Cardiac fibroblast (primary cell): ENCODE results near the gene NPIPA7.
"Not testable (repeated sequence)": the region's sequence is repeated elsewhere in the genome, so short reads cannot be mapped to it uniquely, and the experiment has no call there.

Experiments used
- DNase-seq, 2 donors: peaks; one replicate each; pipeline versions ENCODE4 v3.0.0 to v3.0.0-alpha.2; 2010; ENCODE audit warnings: low read depth in 2 of 2
- H3K4me3 ChIP-seq, 2 donors: replicated peaks in 1 of 2; 1 replicate in 1 of 2; 2 replicates in 1 of 2; pipeline ENCODE4 v1.5.1; 2011; ENCODE audit warnings: low read depth in 2 of 2, low read length in 2 of 2, mild to moderate bottlenecking in 2 of 2, moderate library complexity in 1 of 2

Gene NPIPA7

DNA sequence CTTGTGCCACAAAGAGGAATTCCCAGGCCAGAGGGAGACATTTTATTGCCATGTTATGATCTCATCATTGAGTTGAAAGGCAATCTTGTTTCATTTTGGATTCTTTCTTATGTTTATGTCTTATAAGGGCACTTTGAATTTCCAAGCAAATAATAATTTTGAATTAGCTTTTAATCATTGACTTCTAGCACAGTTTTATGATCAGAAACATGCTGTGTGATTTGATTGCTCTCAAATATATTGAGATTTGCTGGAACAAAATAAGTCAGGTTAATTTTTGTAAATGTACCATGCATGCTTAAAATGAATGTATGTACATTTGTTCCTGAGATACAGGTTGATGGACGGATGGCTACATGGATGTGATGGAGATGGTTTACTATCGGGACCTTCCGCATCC, at the start of gene NPIPA7:
Gene NPIPA7 (plus strand): TSS at position 301 of the 400 bp plus-strand sequence. CDS start 105 bp downstream, outside the sequence.
- not testable (repeated sequence) for DNase-seq, H3K4me3 ChIP-seq

DNA sequence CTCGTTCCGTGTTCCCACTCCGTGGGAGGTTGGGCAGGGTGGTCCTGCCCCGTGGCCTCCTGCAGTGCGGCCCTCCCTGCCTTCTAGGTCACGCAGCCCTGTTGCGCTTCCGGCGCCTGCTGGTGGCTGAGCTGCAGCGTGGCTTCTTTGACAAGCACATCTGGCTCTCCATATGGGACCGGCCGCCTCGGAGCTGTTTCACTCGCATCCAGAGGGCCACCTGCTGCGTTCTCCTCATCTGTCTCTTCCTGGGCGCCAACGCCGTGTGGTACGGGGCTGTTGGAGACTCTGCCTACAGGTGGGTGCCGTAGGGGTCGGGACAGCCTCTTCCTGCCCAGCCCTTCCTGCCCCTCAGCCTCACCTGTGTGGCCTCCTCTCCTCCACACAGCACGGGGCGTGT, 47.5 kb upstream of the NPIPA7 start:
- H3K4me3 ChIP-seq, DNase-seq: not testable (repeated sequence)

DNA sequence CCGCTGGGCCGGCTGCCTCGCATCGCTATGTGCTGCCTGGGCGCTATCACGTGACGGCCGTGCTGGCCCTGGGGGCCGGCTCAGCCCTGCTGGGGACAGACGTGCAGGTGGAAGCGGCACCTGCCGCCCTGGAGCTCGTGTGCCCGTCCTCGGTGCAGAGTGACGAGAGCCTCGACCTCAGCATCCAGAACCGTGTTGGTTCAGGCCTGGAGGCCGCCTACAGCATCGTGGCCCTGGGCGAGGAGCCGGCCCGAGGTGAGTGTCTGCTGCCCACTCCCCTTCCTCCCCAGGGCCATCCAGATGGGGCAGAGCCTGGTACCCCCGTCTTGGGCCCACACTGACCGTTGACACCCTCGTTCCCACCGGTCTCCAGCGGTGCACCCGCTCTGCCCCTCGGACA, 21.4 kb upstream of the NPIPA7 start:
- DNase-seq, H3K4me3 ChIP-seq: not testable (repeated sequence)

DNA sequence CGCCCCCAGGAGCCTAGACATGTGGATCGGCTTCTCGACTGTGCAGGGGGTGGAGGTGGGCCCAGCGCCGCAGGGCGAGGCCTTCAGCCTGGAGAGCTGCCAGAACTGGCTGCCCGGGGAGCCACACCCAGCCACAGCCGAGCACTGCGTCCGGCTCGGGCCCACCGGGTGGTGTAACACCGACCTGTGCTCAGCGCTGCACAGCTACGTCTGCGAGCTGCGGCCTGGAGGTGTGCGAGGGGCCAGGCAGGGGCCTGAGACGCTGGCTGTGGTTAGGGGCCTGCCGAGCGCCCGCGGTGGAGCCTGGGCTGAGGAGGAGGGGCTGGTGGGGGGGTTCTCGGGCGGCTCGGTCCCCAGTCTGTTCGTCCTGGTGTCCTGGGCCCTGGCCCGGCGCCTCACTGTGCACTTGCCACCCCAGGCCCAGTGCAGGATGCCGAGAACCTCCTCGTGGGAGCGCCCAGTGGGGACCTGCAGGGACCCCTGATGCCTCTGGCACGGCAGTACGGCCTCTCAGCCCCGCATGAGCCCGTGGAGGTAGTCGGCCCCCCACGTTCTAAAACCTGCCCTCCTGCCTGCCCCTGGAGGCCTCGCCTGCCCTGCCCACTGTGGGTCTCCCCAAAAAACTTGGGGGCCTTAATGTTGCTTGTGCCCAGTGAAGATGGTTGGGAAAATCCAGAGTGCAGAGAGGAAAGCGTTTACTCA, 20.2 kb upstream of the NPIPA7 start:
- not testable (repeated sequence) for H3K4me3 ChIP-seq, DNase-seq

DNA sequence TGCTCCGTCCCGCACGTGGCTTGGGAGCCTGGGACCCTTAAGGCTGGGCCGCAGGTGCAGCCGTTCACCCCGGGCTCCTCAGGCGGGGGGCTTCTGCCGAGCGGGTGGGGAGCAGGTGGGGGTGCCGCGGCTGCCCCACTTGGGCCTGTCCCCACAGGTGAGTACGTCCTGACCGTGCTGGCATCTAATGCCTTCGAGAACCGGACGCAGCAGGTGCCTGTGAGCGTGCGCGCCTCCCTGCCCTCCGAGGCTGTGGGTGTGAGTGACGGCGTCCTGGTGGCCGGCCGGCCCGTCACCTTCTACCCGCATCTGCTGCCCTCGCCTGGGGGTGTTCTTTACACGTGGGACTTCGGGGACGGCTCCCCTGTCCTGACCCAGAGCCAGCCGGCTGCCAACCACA, 15.3 kb upstream of the NPIPA7 start:
- not testable (repeated sequence) for H3K4me3 ChIP-seq, DNase-seq

DNA sequence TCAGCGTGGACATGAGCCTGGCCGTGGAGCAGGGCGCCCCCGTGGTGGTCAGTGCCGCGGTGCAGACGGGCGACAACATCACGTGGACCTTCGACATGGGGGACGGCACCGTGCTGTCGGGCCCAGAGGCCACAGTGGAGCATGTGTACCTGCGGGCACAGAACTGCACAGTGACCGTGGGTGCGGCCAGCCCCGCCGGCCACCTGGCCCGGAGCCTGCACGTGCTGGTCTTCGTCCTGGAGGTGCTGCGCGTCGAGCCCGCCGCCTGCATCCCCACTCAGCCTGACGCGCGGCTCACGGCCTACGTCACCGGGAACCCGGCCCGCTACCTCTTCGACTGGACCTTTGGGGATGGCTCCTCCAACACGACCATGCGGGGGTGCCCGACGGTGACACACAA, 14.8 kb upstream of the NPIPA7 start:
- not testable (repeated sequence) for H3K4me3 ChIP-seq

DNA sequence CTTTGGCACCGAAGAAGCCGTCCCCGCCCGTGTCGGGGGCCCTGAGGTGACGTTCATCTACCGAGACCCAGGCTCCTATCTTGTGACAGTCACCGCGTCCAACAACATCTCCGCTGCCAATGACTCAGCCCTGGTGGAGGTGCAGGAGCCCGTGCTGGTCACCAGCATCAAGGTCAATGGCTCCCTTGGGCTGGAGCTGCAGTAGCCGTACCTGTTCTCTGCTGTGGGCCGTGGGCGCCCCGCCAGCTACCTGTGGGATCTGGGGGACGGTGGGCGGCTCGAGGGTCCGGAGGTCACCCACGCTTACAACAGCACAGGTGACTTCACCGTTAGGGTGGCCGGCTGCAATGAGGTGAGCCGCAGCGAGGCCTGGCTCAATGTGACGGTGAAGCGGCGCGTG, 14.2 kb upstream of the NPIPA7 start:
- not testable (repeated sequence) for H3K4me3 ChIP-seq, DNase-seq

More for the DNA sequence above, 14.8 kb upstream of the NPIPA7 start:
- DNase-seq, result not testable (repeated sequence)

DNA sequence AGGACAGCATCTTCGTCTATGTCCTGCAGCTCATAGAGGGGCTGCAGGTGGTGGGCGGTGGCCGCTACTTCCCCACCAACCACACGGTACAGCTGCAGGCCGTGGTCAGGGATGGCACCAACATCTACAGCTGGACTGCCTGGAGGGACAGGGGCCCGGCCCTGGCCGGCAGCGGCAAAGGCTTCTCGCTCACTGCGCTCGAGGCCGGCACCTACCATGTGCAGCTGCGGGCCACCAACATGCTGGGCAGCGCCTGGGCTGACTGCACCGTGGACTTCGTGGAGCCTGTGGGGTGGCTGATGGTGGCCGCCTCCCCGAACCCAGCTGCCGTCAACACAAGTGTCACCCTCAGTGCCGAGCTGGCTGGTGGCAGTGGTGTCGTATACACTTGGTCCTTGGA, 13.6 kb upstream of the NPIPA7 start:
- DNase-seq, H3K4me3 ChIP-seq: not testable (repeated sequence)

DNA sequence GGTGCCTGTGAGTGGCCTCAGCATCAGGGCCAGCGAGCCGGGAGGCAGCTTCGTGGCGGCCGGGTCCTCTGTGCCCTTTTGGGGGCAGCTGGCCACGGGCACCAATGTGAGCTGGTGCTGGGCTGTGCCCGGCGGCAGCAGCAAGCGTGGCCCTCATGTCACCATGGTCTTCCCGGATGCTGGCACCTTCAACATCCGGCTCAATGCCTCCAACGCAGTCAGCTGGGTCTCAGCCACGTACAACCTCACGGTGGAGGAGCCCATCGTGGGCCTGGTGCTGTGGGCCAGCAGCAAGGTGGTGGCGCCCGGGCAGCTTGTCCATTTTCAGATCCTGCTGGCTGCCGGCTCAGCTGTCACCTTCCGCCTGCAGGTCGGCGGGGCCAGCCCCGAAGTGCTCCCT, 13.1 kb upstream of the NPIPA7 start:
- H3K4me3 ChIP-seq, DNase-seq: not testable (repeated sequence)

DNA sequence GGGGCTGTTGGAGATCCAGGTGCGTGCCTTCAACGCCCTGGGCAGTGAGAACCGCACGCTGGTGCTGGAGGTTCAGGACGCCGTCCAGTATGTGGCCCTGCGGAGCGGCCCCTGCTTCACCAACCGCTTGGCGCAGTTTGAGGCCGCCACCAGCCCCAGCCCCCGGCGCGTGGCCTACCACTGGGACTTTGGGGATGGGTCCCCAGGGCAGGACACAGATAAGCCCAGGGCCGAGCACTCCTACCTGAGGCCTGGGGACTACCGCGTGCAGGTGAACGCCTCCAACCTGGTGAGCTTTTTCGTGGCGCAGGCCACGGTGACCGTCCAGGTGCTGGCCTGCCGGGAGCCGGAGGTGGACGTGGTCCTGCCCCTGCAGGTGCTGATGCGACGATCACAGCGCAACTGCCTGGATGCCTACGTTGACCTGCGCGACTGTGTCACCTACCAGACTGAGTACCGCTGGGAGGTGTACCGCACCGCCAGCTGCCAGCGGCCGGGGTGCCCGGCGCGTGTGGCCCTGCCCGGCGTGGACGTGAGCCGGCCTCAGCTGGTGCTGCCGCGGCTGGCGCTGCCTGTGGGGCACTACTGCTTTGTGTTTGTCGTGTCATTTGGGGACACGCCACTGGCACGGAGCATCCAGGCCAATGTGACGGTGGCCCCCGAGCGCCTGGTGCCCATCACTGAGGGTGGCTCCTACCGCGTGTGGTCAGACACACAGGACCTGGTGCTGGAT, 12.2 kb upstream of the NPIPA7 start:
- DNase-seq, result not testable (repeated sequence)

DNA sequence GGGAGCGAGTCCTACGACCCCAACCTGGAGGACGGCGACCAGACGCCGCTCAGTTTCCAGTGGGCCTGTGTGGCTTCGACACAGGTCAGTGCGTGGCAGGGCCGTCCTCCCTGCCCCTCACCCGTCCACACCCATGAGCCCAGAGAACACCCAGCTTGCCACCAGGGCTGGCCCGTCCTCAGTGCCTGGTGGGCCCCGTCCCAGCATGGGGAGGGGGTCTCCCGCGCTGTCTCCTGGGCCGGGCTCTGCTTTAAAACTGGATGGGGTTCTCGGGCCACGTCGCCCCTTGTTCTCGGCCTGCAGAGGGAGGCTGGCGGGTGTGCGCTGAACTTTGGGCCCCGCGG, 11.7 kb upstream of the NPIPA7 start:
- DNase-seq, H3K4me3 ChIP-seq: not testable (repeated sequence)

More for the DNA sequence above, 12.2 kb upstream of the NPIPA7 start:
- H3K4me3 ChIP-seq, result not testable (repeated sequence)

DNA sequence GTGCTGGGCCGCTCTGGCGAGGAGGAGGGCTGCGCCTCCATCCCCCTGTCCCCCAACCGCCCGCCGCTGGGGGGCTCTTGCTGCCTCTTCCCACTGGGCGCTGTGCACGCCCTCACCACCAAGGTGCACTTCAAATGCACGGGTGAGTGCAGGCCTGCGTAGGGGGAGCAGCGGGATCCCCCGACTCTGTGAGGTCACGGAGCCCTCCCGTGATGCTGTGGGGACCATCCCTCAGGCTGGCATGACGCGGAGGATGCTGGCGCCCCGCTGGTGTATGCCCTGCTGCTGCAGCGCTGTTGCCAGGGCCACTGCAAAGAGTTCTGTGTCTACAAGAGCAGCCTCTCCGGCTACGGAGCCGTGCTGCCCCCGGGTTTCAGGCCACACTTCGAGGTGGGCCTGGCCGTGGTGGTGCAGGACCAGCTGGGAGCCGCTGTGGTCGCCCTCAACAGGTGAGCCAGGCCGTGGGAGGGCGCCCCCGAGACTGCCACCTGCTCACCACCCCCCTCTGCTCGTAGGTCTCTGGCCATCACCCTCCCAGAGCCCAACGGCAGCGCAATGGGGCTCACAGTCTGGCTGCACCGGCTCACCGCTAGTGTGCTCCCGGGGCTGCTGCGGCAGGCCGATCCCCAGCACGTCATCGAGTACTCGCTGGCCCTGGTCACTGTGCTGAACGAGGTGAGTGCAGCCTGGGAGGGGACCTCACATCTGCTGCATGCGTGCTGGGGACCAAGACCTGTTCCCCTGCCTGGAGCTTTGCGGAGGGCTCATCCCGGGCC, 9.7 kb upstream of the NPIPA7 start:
- H3K4me3 ChIP-seq, DNase-seq: not testable (repeated sequence)

DNA sequence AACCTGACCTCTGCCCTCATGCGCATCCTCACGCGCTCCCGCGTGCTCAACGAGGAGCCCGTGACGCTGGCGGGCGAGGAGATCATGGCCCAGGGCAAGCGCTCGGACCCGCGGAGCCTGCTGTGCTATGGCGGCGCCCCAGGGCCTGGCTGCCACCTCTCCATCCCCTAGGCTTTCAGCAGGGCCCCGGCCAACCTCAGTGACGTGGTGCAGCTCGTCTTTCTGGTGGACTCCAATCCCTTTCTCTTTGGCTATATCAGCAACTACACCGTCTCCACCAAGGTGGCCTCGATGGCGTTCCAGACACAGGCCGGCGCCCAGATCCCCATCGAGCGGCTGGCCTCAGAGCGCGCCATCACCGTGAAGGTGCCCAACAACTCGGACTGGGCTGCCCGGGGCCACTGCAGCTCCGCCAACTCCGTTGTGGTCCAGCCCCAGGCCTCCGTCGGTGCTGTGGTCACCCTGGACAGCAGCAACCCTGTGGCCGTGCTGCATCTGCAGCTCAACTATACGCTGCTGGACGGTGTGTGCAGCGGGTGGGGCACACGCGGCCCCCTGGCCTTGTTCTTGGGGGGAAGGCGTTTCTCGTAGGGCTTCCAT, 7.7 kb upstream of the NPIPA7 start:
- H3K4me3 ChIP-seq, DNase-seq: not testable (repeated sequence)

DNA sequence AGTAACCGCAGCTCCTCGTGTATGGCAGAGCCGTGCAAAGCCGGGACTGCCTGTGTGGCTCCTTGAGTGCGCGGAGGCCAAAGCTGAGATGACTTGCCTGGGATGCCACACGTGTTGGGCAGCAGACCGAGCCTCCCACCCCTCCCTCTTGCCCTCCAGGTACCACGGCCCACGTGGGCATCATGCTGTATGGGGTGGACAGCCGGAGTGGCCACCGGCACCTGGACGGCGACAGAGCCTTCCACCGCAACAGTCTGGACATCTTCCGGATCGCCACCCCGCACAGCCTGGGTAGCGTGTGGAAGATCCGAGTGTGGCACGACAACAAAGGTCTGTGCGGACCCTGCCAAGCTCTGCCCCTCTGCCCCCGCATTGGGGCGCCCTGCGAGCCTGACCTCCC, 4.7 kb upstream of the NPIPA7 start:
- not testable (repeated sequence) for H3K4me3 ChIP-seq, DNase-seq

DNA sequence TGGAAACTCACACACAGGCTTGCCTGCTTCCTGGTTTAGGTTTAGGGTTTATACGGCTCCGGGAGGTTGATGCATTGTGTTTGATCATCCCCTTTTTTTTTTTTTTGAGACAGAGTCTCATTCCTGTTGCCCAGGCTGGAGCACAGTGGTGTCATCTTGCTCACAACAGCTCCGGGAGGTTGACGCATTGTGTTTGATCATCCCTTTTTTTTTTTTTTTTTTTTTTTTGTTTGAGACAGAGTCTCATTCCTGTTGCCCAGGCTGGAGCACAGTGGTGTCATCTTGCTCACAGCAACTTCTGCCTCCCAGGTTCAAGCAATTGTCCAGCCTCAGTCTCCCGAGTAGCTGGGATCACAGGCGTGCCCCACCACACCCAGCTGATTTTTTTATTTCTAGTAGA, 20.7 kb downstream of the NPIPA7 start:
- not testable (repeated sequence) for DNase-seq, H3K4me3 ChIP-seq

DNA sequence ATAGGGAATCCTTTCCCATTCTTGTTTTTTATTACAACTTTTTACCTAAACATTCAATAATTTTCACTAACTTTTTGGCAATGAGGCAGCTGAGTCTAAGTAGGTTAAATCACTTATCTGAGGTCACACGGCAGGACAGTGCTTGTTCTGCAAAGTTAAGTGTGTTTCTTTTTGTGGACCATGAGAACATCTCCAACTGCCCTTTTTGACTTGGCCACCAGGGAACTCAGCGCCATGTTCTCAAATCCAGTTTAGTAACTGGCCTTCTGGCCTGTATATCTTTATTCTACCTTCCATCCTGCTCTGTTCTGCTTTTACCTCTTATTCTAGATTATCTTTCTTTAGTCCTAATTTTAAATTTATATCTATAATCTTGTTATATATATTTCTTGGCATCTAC, 23.4 kb downstream of the NPIPA7 start:
- H3K4me3 ChIP-seq, DNase-seq: not testable (repeated sequence)

DNA sequence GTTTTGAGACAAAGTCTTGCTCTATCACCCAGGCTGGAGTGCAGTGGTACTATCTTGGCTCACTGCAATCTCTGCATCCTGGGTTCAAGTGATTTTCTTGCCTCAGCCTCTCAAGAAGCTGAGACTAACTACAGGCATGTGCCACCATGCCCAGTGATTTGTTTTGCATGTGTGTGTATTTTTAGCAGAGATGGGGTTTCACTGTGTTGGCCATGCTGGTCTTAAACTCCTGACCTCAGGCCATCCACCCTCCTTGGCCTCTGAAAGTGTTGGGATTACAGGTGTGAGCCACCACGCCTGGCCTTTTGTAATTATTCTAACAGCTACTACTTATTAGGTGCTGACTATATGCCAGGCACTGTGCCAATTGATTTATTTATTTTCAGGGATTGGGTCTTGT, 25.3 kb downstream of the NPIPA7 start:
- not testable (repeated sequence) for DNase-seq

DNA sequence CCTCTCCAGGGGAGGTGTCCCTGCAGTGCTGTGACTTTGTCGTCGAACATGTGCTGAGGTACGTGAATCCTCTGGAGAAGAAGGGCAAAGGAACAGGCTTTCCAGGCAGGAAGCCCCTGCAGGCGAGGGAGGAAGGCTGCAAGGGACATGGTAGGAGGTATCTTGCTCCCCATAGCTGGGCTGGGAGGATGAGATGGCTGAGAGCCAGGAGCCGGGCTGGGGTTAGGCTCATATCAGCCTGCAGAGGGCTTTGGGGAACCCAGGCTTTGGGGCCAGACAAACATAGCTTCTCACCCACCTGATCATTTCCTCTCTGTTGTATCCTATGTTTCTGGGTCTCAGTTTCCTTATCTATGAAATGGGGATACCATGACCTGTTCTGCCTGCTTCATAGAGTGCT, 26.5 kb downstream of the NPIPA7 start:
- not testable (repeated sequence) for H3K4me3 ChIP-seq, DNase-seq

More for the DNA sequence above, 25.3 kb downstream of the NPIPA7 start:
- not testable (repeated sequence) for H3K4me3 ChIP-seq
